Fibroblast of the aortic adventitia (primary cell): Measurements from ENCODE around the gene UVRAG. TPM values are rescaled to one million over a fixed set of nuclear protein-coding genes. Genes with fewer than 3 reads are reported as not detected.
"Not testable (repeated sequence)": the region's sequence is repeated elsewhere in the genome, so short reads cannot be mapped to it uniquely, and the experiment has no call there.

Experiments
- DNase-seq: peaks from one replicate; pipeline ENCODE4 v3.0.0-alpha.2; 2010; ENCODE audit warnings: low read depth
- H3K4me3 ChIP-seq: 2 replicates; pipeline ENCODE4 v1.5.1; 2011; ENCODE audit warnings: low read depth, mild to moderate bottlenecking, control low read depth, low read length, moderate library complexity
- total RNA-seq: library from RNA; depleted of rRNA; stranded (reverse); fragments of >200 nt; gene quantifications from 2 replicates; pipeline ENCODE4 v1.2.3, GENCODE V29; 2012; ENCODE audit warnings: low replicate concordance
- TF ChIP-seq, protein P1 (sequence below): IDR thresholded peaks from 2 replicates; pipeline ENCODE4 v1.5.1; 2011; ENCODE audit warnings: mild to moderate bottlenecking, low read length, control low read depth, inconsistent platforms; ENCODE audit not compliant: insufficient read depth

Gene UVRAG
- total RNA-seq, 1 donor, result 21.6 TPM

DNA sequence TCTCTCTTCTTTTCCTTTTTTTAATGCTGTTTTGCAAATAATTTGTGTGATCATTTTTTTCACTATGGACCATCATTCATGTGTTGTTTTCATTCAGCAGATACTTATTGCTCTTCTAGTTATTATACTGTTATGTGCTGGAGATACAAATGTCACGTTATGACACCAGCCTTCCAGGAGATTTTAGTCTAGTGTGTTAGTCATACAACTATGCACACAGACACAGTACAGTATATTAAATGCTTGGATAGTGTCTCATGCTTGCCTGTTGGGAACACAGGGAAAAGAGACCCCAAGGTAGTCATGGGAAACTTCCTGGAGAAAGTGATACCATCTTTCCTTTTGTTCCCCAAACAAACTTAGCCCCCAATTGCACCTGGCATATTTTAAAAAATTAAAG lies 116.1 kb downstream of the UVRAG start:
- H3K4me3 ChIP-seq, result no peak overlapping the region
- TF ChIP-seq, protein P1, sequence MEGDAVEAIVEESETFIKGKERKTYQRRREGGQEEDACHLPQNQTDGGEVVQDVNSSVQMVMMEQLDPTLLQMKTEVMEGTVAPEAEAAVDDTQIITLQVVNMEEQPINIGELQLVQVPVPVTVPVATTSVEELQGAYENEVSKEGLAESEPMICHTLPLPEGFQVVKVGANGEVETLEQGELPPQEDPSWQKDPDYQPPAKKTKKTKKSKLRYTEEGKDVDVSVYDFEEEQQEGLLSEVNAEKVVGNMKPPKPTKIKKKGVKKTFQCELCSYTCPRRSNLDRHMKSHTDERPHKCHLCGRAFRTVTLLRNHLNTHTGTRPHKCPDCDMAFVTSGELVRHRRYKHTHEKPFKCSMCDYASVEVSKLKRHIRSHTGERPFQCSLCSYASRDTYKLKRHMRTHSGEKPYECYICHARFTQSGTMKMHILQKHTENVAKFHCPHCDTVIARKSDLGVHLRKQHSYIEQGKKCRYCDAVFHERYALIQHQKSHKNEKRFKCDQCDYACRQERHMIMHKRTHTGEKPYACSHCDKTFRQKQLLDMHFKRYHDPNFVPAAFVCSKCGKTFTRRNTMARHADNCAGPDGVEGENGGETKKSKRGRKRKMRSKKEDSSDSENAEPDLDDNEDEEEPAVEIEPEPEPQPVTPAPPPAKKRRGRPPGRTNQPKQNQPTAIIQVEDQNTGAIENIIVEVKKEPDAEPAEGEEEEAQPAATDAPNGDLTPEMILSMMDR, result no peak
- peak; percentile 21 for DNase-seq

DNA sequence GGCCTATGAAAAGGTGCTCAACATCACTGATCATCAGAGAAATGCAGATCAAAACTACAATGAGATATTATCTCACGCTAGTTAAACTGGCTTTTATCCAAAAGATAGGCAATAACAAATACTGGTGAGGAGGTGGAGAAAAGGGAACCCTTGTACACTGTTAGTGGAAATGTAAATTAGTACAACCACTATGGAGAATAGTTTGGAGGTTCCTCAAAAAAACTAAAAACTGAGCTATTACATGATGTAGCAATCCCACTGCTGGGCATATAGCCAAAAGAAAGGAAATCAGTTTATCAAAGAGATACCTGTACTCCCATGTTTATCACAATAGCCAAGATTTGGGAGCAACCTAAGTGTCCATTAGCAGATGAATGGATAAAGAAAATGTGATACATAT lies 118.7 kb downstream of the UVRAG start:
- not testable (repeated sequence) for DNase-seq, H3K4me3 ChIP-seq

DNA sequence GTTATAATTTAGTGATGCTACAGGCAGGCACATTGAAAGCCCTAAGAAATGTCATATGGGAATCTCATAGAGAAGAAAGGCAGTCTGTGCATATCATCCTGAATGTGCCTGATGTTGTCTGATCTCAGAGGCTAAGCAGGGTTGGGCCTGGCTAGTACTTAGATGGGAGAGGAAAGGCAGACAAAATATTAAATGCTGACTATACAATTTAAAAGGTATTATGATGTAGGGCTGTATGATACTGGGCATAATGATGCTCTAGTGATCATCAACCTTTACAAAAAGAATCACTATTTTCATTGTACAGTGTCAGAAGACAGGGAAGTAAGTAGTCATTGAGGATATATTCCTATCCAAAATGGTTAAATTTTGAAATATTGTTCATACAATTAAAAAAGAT lies 119.8 kb downstream of the UVRAG start:
- no peak overlapping the region for H3K4me3 ChIP-seq
- TF ChIP-seq, protein P1, result no peak
- DNase-seq, result no peak

DNA sequence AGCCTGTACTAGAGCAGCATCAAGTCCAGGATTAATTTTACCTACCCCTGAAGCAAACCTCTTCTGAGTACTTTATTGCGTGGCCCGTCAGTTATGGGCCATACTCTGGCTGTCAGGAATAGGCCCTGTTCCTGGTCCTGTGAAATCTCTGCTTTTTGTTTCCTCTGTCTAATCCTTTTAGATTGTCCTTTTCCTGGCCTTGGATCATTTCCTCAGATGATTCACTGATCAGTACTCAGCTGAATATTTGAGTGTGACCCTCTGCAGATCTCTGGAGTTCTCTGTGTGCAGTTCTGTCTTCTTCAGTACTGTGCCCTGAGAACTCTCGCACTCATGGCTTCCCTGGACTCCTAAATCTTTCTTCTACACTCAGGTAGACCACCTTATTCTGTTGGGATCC lies 123.5 kb downstream of the UVRAG start:
- DNase-seq, result peak; percentile 59
- TF ChIP-seq, protein P1, result no peak
- no peak overlapping the region for H3K4me3 ChIP-seq

DNA sequence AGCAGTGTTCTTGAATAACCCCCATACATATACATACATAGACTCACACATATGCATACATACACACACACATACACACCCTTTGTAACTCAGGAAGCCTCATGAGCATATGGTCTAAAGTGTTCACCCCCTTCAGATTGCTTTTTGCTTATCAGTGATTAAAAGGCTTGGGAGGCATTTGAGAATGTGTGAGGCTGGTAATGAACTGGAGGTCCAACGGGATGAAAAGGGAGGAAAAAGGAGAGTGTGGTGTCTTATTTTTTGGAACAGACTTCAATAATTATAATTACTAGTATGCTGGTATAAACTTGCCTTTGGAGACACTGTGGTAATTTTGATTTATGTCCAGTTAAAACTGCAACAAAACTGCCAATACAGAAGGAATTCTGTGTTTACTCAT lies 124.5 kb downstream of the UVRAG start:
- TF ChIP-seq, protein P1, result no peak
- H3K4me3 ChIP-seq, result no peak overlapping the region
- no peak for DNase-seq

DNA sequence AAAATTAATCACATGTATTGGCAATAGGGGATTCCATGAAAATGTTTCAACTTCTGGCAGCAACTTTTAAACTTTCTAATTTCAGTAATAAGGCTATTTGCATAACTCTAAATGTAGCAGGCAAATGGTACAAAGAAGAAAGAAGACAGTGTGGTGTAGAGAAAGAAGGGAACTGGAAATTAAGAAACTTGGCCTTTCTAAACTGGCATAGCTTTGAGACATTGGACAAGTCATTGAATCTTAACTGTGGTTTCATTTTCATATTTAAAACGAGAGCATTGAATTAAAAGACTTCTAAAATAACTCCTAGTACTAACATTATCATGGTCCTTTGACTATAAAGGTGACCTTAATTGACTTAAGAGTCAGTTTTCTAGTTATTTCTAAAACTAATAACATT lies 125.0 kb downstream of the UVRAG start:
- H3K4me3 ChIP-seq, result no peak overlapping the region
- TF ChIP-seq, protein P1, result no peak
- no peak for DNase-seq

DNA sequence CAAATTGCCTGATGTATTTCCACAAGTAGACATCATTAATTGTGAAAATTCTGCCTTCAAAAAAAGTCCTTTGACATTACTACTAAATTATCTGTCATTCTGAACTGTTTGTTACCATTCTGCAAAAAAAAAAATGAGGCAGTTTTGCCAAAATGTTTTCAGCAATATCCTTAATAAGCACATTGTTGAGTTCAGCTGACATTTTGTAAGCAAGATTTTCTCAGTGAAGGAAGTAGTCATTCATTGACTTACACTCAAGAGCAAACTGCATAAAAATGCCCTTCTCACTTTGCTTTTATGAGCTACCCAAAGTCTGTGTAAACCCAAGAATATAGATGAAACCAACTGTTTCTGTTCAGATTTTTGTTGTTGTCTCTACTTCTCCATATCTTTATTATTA lies 125.9 kb downstream of the UVRAG start:
- H3K4me3 ChIP-seq, result no peak overlapping the region
- DNase-seq, result no peak
- TF ChIP-seq, protein P1, result no peak

DNA sequence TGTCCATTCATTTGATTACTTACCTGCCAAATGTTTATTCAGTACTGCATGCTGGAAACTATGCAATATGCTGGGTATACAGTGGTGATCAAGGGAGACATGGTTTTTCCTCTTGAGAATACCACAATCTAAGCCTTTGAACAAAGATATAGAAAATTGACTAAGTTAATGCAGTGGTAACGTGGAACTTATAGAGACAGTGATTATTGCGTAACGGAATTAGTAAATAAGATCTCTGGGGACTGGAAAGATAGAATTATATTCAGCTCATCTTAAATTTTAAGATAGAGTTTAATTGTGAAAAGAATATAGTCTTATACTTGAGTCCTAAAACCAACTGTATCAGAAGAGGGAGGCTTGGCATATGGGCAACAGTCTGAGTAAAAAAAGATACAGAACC lies 129.5 kb downstream of the UVRAG start:
- no peak overlapping the region for H3K4me3 ChIP-seq
- TF ChIP-seq, protein P1, result no peak
- DNase-seq, result no peak
